Measurements from ENCODE around the gene CD226.

The CD226 gene

GRCh38 chr18:69820538-69820937 is 127.1 kb downstream of the CD226 start:
- Histone ChIP-seq H3K4me3 (ENCODE audit: low read length) (no peak overlapping the region), H3K9ac (ENCODE audit: low read depth, low read length) (no peak overlapping the region), H3K36me3 (ENCODE audit: insufficient read depth, low read depth, low read length) (no peaks in the 10 kb centered on the region), H3K4me1 (ENCODE audit: insufficient read depth, low read length) (no peaks in the 10 kb centered on the region), H3K27ac (ENCODE audit: low read length) (no peak overlapping the region), H3K9me3 (ENCODE audit: insufficient read depth, low read depth, low read length) (no peaks in the 10 kb centered on the region), H3K27me3 (ENCODE audit: insufficient read depth, low read length) (no peaks in the 10 kb centered on the region)

- no peak overlapping the region for H3K4me3 ChIP-seq (ENCODE audit: low read length)
These were observed 128.2 kb downstream of the CD226 start for GRCh38 chr18:69819460-69819859.

GRCh38 chr18:69817335-69817940 is 130.2 kb downstream of the CD226 start:
- H3K9me3 ChIP-seq (ENCODE audit: insufficient read depth, low read depth, low read length): peaks cover 3% of the 10 kb centered on the region; the same call in 1 of the 2 replicates
- no peaks in the 10 kb centered on the region for H3K4me1 ChIP-seq (ENCODE audit: insufficient read depth, low read length)
- H3K9ac ChIP-seq (ENCODE audit: low read depth, low read length): no peak overlapping the region
- H3K27ac ChIP-seq (ENCODE audit: low read length): no peak overlapping the region
- no peak overlapping the region for H3K4me3 ChIP-seq (ENCODE audit: low read length)
- no peaks in the 10 kb centered on the region for H3K36me3 ChIP-seq (ENCODE audit: insufficient read depth, low read depth, low read length)
- no peaks in the 10 kb centered on the region for H3K27me3 ChIP-seq (ENCODE audit: insufficient read depth, low read length)

More at GRCh38 chr18:69819460-69819859, 128.2 kb downstream of the CD226 start:
- Histone ChIP-seq H3K36me3 (ENCODE audit: insufficient read depth, low read depth, low read length) (no peaks in the 10 kb centered on the region), H3K27me3 (ENCODE audit: insufficient read depth, low read length) (no peaks in the 10 kb centered on the region), H3K4me1 (ENCODE audit: insufficient read depth, low read length) (no peaks in the 10 kb centered on the region), H3K9me3 (ENCODE audit: insufficient read depth, low read depth, low read length) (peaks cover 1% of the 10 kb centered on the region; the same call in 1 of the 2 replicates), H3K9ac (ENCODE audit: low read depth, low read length) (no peak overlapping the region), H3K27ac (ENCODE audit: low read length) (no peak overlapping the region)

GRCh38 chr18:69814861-69815385 is 132.8 kb downstream of the CD226 start:
- no peaks in the 10 kb centered on the region for H3K27me3 ChIP-seq (ENCODE audit: insufficient read depth, low read length)
- H3K4me1 ChIP-seq (ENCODE audit: insufficient read depth, low read length): no peaks in the 10 kb centered on the region
- H3K9me3 ChIP-seq (ENCODE audit: insufficient read depth, low read depth, low read length): peaks cover 3% of the 10 kb centered on the region; the same call in 1 of the 2 replicates
- H3K9ac ChIP-seq (ENCODE audit: low read depth, low read length): no peak overlapping the region
- no peak overlapping the region for H3K27ac ChIP-seq (ENCODE audit: low read length)
- H3K36me3 ChIP-seq (ENCODE audit: insufficient read depth, low read depth, low read length): no peaks in the 10 kb centered on the region
- no peak overlapping the region for H3K4me3 ChIP-seq (ENCODE audit: low read length)

- H3K27ac ChIP-seq (ENCODE audit: low read length): no peak overlapping the region
- H3K4me3 ChIP-seq (ENCODE audit: low read length): no peak overlapping the region
- H3K9me3 ChIP-seq (ENCODE audit: insufficient read depth, low read depth, low read length): peaks cover 3% of the 10 kb centered on the region; the same call in 1 of the 2 replicates
- no peaks in the 10 kb centered on the region for H3K36me3 ChIP-seq (ENCODE audit: insufficient read depth, low read depth, low read length)
- no peaks in the 10 kb centered on the region for H3K4me1 ChIP-seq (ENCODE audit: insufficient read depth, low read length)
- H3K27me3 ChIP-seq (ENCODE audit: insufficient read depth, low read length): no peaks in the 10 kb centered on the region
- no peak overlapping the region for H3K9ac ChIP-seq (ENCODE audit: low read depth, low read length)
These were observed 134.1 kb downstream of the CD226 start for GRCh38 chr18:69813559-69813958.

GRCh38 chr18:69808399-69808798 is 139.3 kb downstream of the CD226 start:
- H3K9me3 ChIP-seq (ENCODE audit: insufficient read depth, low read depth, low read length): no peaks in the 10 kb centered on the region
- H3K27me3 ChIP-seq (ENCODE audit: insufficient read depth, low read length): no peaks in the 10 kb centered on the region
- H3K4me1 ChIP-seq (ENCODE audit: insufficient read depth, low read length): no peaks in the 10 kb centered on the region
- no peak overlapping the region for H3K27ac ChIP-seq (ENCODE audit: low read length)
- H3K4me3 ChIP-seq (ENCODE audit: low read length): no peak overlapping the region
- no peak overlapping the region for H3K9ac ChIP-seq (ENCODE audit: low read depth, low read length)
- H3K36me3 ChIP-seq (ENCODE audit: insufficient read depth, low read depth, low read length): no peaks in the 10 kb centered on the region

GRCh38 chr18:69804776-69805501 is 142.7 kb downstream of the CD226 start:
- Histone ChIP-seq H3K9ac (ENCODE audit: low read depth, low read length) (no peak overlapping the region), H3K4me1 (ENCODE audit: insufficient read depth, low read length) (no peaks in the 10 kb centered on the region), H3K27me3 (ENCODE audit: insufficient read depth, low read length) (no peaks in the 10 kb centered on the region), H3K36me3 (ENCODE audit: insufficient read depth, low read depth, low read length) (no peaks in the 10 kb centered on the region), H3K9me3 (ENCODE audit: insufficient read depth, low read depth, low read length) (no peaks in the 10 kb centered on the region), H3K27ac (ENCODE audit: low read length) (no peak overlapping the region), H3K4me3 (ENCODE audit: low read length) (no peak overlapping the region)

Measured in iPS-20b (cell line).